Brain microvascular endothelial cell (primary cell): Measurements from ENCODE around the gene SLC9C2.
"Not testable (repeated sequence)": the region's sequence is repeated elsewhere in the genome, so short reads cannot be mapped to it uniquely, and the experiment has no call there.

Experiments used
- DNase-seq: peaks from one replicate; pipeline ENCODE4 v3.0.0-alpha.2; 2020
- H3K27ac ChIP-seq: fragments of 250-450 bp; sonication (Bioruptor Pico); 2 replicates; pipeline ENCODE4 v1.5.1; 2020; ENCODE audit warnings: mild to moderate bottlenecking, moderate library complexity
- H3K27me3 ChIP-seq: fragments of 250-450 bp; sonication (Bioruptor Pico); replicated peaks from 2 replicates; pipeline ENCODE4 v1.5.1; 2020; ENCODE audit warnings: mild to moderate bottlenecking
- H3K36me3 ChIP-seq: fragments of 250-450 bp; sonication (Bioruptor Pico); replicated peaks from 2 replicates; pipeline ENCODE4 v1.5.1; 2020; ENCODE audit warnings: mild to moderate bottlenecking
- H3K4me3 ChIP-seq: 2 replicates; pipeline ENCODE4 v1.5.1; 2011; ENCODE audit warnings: low read depth, mild to moderate bottlenecking, control low read depth, low read length, moderate library complexity
- CTCF ChIP-seq: IDR thresholded peaks from 2 replicates; pipeline ENCODE4 v1.5.1; 2011; ENCODE audit warnings: low read depth, mild to moderate bottlenecking, moderate library complexity, low read length, control low read depth, inconsistent platforms; ENCODE audit errors: missing control alignments
- in situ Hi-C: cut with HindIII; loops from 2 replicates; pipeline ENCODE4 v1.10.0; 2017; ENCODE audit warnings: low sequenced_read_pairs, low pct_ligation_motif_present

Gene SLC9C2

DNA sequence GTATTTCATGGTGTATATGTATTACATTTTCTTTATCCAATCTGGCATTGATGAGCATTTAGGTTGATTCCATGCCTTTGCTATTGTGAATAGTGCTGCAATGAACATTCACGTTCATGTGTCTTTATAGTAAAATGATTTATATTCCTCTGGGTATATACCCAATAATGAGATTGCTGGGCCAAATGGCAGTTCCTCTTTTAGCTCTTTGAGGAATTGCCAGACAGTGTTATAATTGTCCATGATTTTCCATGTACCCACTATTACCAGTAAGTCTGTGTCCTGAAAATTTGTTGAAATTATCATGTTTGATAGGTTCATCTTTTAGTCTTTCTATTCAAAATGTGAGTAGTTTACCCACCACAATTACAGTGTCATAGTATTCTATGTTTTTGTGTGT lies 34.4 kb downstream of the SLC9C2 start:
- no peak overlapping the region for H3K4me3 ChIP-seq

DNA sequence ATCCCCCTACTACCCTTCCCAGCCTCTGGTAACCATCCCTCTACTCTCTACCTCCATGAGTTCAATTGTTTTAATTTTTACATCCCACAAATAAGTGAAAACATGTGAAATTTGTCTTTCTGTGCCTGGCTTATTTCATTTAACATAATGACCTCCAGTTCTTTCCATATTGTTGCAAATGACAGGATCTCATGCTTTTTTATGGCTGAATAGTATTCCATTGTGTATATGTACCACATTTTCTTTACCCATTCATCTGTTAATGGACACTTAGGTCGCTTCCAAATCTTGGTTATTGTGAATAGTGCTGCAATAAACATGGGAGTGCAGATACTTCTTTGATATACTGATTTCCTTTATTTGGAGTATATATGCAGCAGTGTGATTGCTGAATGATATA lies 39.0 kb downstream of the SLC9C2 start:
- H3K27me3 ChIP-seq, H3K4me3 ChIP-seq, DNase-seq, H3K27ac ChIP-seq, in situ Hi-C loops, H3K36me3 ChIP-seq: not testable (repeated sequence)

More for the DNA sequence above, 34.4 kb downstream of the SLC9C2 start:
- H3K27me3 ChIP-seq = no peaks in the 10 kb centered on the region
- no peak for DNase-seq
- no peak for TF ChIP-seq CTCF
- in situ Hi-C loops = no loop called here
- no peak overlapping the region for H3K27ac ChIP-seq
- no peaks in the 10 kb centered on the region for H3K36me3 ChIP-seq

GRCh38 chr1:173562813-173563212 lies 40.1 kb downstream of the SLC9C2 start:
- in situ Hi-C loops = no loop called here

DNA sequence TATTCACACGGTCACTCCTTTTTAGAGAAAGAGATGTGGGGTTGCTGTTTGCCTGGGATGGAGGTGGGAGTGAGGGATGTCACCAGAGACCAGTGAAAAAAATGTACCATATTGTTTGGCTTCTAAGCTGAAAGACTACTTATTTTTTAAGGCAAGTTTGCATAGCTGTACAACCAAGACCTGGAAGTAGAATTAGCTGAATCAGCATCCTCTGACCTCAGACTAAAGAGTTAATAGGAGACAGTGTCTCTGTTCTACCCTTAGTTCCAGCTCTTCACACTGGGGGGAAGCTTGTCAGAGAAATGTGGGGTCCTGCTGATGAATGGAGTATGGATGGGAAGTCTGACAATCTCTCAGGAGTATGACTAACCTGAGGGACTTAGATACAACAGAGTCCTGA lies 41.6 kb downstream of the SLC9C2 start:
- H3K27me3 ChIP-seq = no peaks in the 10 kb centered on the region
- TF ChIP-seq CTCF = no peak
- in situ Hi-C loops = no loop called here
- no peak overlapping the region for H3K4me3 ChIP-seq
- no peaks in the 10 kb centered on the region for H3K36me3 ChIP-seq
- H3K27ac ChIP-seq = no peak overlapping the region
- no peak for DNase-seq

More at GRCh38 chr1:173562813-173563212, 40.1 kb downstream of the SLC9C2 start:
- Histone ChIP-seq H3K27ac (no peak overlapping the region), H3K36me3 (no peaks in the 10 kb centered on the region), H3K4me3 (no peak overlapping the region), H3K27me3 (no peaks in the 10 kb centered on the region)
- TF ChIP-seq CTCF = peak; percentile 34
- no peak for DNase-seq

GRCh38 chr1:173560285-173560880 lies 42.5 kb downstream of the SLC9C2 start:
- no peak for DNase-seq
- TF ChIP-seq CTCF = no peak
- Histone ChIP-seq H3K4me3 (no peak overlapping the region), H3K27me3 (no peaks in the 10 kb centered on the region), H3K36me3 (no peaks in the 10 kb centered on the region), H3K27ac (no peak overlapping the region)
- in situ Hi-C loops = no loop called here

GRCh38 chr1:173555651-173556305 lies 47.1 kb downstream of the SLC9C2 start:
- no peaks in the 10 kb centered on the region for H3K27me3 ChIP-seq
- in situ Hi-C loops = no loop called here
- H3K4me3 ChIP-seq = no peak overlapping the region

More at GRCh38 chr1:173555651-173556305, 47.1 kb downstream of the SLC9C2 start:
- no peak for TF ChIP-seq CTCF
- no peak for DNase-seq
- Histone ChIP-seq H3K27ac (no peak overlapping the region), H3K36me3 (no peaks in the 10 kb centered on the region)
